HL-60 (cell line): ENCODE results near the gene EEF2.

Experiments
- CTCF ChIP-seq: IDR thresholded peaks from one replicate; pipeline ENCODE4 v1.5.1; 2011; ENCODE audit warnings: low read length, control low read depth, inconsistent platforms; ENCODE audit not compliant: insufficient read depth
- REST ChIP-seq: IDR thresholded peaks from 2 replicates; pipeline ENCODE4 v1.6.1; 2012; ENCODE audit warnings: low read depth; ENCODE audit not compliant: insufficient replicate concordance

- TF ChIP-seq REST (no peak), CTCF (no peak)
These were observed 48.0 kb upstream of the EEF2 start for GRCh38 chr19:4033028-4033956.
